OCI-LY3 (cell line): ENCODE data around the gene AOX1.

Experiments used
- EZH2phosphoT487 ChIP-seq: fragments of 200-600 bp; shearing (Covaris generic); IDR thresholded peaks from 2 replicates; pipeline ENCODE4 v1.6.1; 2018; ENCODE audit warnings: antibody characterized with exemption, mixed run types, low read depth
- TF ChIP-seq, protein P1 (sequence below): fragments of 200-600, 300-600 bp; sonication (generic); IDR thresholded peaks from 2 replicates; pipeline ENCODE4 v1.5.1; 2014; ENCODE audit warnings: antibody characterized with exemption, low read length, low read depth

DNA sequence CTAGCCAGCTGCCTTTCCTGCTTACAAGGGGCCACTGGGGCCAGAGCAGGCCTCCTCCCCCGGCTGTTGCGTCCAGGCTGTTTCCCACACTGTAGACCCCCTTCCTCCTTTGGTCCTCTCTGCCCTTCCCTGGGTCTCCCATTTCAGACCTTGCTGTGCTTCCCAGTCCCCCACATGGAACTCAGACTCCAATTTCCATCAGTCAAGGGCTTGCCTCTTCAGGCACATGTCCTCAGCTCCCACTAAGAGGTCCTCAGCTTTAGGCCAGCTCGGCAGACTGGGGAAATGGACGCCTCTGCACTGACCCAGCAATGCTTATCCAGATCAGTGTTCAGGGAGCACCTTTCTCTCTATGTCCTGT lies 127.9 kb downstream of the AOX1 start:
- TF ChIP-seq, protein P1, sequence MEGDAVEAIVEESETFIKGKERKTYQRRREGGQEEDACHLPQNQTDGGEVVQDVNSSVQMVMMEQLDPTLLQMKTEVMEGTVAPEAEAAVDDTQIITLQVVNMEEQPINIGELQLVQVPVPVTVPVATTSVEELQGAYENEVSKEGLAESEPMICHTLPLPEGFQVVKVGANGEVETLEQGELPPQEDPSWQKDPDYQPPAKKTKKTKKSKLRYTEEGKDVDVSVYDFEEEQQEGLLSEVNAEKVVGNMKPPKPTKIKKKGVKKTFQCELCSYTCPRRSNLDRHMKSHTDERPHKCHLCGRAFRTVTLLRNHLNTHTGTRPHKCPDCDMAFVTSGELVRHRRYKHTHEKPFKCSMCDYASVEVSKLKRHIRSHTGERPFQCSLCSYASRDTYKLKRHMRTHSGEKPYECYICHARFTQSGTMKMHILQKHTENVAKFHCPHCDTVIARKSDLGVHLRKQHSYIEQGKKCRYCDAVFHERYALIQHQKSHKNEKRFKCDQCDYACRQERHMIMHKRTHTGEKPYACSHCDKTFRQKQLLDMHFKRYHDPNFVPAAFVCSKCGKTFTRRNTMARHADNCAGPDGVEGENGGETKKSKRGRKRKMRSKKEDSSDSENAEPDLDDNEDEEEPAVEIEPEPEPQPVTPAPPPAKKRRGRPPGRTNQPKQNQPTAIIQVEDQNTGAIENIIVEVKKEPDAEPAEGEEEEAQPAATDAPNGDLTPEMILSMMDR, result no peak
- no peak for TF ChIP-seq EZH2phosphoT487
